Brain microvascular endothelial cell (primary cell): ENCODE data around the gene GRM4.

ENCODE experiments used
- DNase-seq: peaks from one replicate; pipeline ENCODE4 v3.0.0-alpha.2; 2020
- H3K27ac ChIP-seq: fragments of 250-450 bp; sonication (Bioruptor Pico); 2 replicates; pipeline ENCODE4 v1.5.1; 2020; ENCODE audit warnings: mild to moderate bottlenecking, moderate library complexity
- H3K27me3 ChIP-seq: fragments of 250-450 bp; sonication (Bioruptor Pico); replicated peaks from 2 replicates; pipeline ENCODE4 v1.5.1; 2020; ENCODE audit warnings: mild to moderate bottlenecking
- H3K36me3 ChIP-seq: fragments of 250-450 bp; sonication (Bioruptor Pico); replicated peaks from 2 replicates; pipeline ENCODE4 v1.5.1; 2020; ENCODE audit warnings: mild to moderate bottlenecking
- H3K4me3 ChIP-seq: 2 replicates; pipeline ENCODE4 v1.5.1; 2011; ENCODE audit warnings: low read depth, mild to moderate bottlenecking, control low read depth, low read length, moderate library complexity
- in situ Hi-C: cut with HindIII; loops from 2 replicates; pipeline ENCODE4 v1.10.0; 2017; ENCODE audit warnings: low sequenced_read_pairs, low pct_ligation_motif_present
- TF ChIP-seq, protein P1 (sequence below): IDR thresholded peaks from 2 replicates; pipeline ENCODE4 v1.5.1; 2011; ENCODE audit warnings: low read depth, mild to moderate bottlenecking, moderate library complexity, low read length, control low read depth, inconsistent platforms; ENCODE audit errors: missing control alignments

The GRM4 gene

DNA sequence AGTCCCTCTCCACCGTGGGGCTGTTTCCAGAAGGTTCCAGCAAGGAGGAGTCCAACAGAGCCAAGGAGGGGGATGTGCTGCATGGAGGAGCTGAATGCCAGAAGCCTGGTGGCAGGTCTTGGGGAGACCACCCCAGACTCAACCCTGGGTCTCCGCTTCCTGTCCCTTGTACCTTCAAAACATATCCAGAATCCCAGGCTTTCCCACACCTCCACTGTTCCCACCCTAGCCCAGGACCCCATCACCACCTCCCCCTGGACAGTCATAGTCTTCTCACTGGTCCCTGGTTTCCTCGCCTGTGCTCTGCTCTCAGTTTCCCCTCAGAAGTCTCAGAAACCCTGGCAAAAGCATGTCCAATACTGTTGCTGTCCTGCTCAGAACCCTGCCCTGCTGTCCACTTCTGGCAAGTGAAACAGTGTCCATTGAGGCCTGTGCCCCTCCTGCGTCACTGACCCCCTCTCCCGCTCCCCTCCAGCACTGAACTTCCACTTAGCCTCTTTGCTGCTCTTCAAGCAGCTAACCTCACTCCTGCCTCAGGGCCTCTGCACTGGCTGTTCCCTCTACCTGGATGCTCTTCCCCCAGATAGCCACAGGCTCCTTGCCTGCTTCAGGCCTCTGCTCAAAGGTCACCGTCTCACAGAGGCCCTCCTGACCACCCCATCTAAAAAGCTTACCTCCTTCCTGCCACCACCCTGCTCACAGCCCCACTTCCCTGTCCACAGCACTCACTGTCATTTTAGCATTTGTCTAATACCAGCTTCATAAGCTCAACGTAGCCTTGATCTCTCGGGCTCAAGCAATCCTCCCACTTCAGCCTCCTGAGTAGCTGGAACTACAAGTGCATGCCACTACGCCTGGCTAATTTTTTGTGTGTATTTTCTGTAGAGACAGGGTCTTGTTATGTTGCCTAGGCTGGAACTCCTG, 169.2 kb downstream of the GRM4 start:
- H3K27ac ChIP-seq, result no peak overlapping the region
- no peaks in the 10 kb centered on the region for H3K36me3 ChIP-seq
- in situ Hi-C loops, result no loop called here
- H3K27me3 ChIP-seq, result peaks cover 38% of the 10 kb centered on the region
- no peak overlapping the region for H3K4me3 ChIP-seq
- TF ChIP-seq, protein P1, sequence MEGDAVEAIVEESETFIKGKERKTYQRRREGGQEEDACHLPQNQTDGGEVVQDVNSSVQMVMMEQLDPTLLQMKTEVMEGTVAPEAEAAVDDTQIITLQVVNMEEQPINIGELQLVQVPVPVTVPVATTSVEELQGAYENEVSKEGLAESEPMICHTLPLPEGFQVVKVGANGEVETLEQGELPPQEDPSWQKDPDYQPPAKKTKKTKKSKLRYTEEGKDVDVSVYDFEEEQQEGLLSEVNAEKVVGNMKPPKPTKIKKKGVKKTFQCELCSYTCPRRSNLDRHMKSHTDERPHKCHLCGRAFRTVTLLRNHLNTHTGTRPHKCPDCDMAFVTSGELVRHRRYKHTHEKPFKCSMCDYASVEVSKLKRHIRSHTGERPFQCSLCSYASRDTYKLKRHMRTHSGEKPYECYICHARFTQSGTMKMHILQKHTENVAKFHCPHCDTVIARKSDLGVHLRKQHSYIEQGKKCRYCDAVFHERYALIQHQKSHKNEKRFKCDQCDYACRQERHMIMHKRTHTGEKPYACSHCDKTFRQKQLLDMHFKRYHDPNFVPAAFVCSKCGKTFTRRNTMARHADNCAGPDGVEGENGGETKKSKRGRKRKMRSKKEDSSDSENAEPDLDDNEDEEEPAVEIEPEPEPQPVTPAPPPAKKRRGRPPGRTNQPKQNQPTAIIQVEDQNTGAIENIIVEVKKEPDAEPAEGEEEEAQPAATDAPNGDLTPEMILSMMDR, result no peak
- no peak for DNase-seq

DNA sequence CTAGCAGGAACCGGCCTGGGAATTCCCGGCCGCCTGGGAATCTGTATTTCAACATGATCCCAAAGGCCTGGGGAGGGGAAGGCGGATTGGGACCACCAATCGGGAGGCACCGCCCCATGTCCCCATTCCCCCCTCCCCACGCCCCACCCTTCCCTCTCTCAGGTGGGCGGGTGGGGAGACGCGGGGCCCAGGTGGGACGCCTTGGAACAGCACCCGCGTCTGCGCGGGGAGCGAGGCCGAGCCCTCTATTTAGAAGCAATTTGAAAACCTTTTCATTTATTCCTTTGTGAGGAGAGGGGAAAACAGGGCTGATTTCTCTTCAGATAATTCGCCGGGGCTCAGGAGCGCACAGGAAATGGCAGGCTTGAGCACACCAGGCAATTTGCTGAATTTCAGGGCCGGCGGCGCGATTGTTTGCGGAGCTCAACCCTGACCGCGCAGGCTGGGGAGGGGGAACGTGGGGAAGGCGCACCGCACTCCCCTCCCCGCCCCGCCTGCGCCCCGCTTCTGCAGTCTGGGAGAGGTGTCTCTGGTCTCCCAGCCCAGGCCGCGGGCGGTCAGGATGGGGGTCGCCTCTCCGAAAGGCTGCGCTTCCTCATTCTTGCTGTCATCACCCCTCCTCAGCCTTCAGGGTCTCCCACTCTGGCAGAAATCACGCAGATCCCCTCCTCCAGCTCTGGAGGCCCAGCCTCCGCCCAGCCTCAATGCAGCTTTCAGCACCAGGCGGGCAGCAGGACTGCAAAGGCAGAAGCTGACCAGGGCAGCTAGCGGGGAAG, 170.0 kb downstream of the GRM4 start:
- H3K36me3 ChIP-seq, result no peaks in the 10 kb centered on the region
- no peak for DNase-seq
- in situ Hi-C loops, result no loop called here
- no peak overlapping the region for H3K27ac ChIP-seq
- H3K4me3 ChIP-seq, result no peak overlapping the region
- TF ChIP-seq, protein P1, result no peak
- H3K27me3 ChIP-seq, result peaks cover 41% of the 10 kb centered on the region

DNA sequence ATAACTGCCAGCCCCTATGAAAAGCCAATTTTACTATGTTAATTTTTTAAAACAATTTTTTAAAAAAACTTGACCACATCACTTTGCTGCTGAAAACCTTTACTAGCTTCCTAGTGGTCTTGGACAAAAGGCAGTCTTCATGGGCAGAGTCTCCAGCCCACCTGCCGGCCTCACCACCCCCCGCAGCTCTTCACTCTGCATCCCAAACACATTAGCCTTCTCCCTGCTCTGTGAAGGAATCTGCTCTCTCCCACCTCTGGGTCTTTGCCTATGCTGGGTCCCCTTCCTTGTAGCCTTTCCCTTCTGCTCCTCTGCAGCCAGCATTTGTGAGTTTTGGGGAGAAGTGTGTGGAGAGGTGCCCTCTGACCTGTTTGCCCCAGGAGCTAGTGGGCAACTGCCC, 171.4 kb downstream of the GRM4 start:
- TF ChIP-seq, protein P1, result no peak
- Histone ChIP-seq H3K27ac (no peak overlapping the region), H3K4me3 (no peak overlapping the region), H3K27me3 (peaks cover 41% of the 10 kb centered on the region), H3K36me3 (no peaks in the 10 kb centered on the region)
- DNase-seq, result no peak
- in situ Hi-C loops, result no loop called here

DNA sequence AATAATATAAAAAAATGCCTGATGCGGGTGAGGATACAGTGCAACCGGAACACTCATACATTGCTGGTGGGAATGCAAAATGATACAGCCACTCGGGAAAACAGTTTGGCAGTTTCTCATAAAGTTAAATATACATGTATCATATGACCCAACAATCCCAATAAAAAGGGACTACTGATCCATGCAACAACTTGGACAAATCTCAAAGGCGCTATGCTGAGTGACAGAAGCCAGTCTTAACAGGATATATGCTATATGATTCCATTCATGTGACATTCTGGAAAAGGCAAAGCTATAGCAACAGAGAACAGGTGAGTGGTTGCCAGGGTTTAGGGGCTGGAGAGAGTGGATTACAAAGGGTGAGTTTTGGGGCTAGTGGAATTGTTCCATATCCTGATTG, 171.9 kb downstream of the GRM4 start:
- no peak for DNase-seq
- TF ChIP-seq, protein P1, result no peak
- Histone ChIP-seq H3K4me3 (no peak overlapping the region), H3K27me3 (peaks cover 41% of the 10 kb centered on the region), H3K27ac (no peak overlapping the region), H3K36me3 (no peaks in the 10 kb centered on the region)
- in situ Hi-C loops, result no loop called here

DNA sequence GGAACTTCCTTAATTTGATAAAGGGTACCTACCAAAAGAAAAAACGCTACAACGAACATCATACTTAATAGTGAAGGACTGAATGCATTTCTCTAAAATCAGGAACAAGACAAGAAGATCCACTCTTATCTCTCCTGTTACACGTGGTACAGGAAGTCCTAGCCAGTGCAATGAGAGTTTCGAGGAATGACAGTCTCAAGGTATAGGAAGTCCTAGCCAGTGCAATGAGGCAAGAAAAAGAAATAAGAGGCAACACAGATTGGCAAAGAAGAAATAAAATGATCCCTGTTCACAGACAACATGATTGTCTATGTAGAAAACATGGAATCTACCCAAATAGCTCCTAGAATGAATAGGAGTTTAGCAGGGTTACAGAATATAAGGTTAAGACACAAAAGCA, 174.3 kb downstream of the GRM4 start:
- H3K36me3 ChIP-seq, result no peaks in the 10 kb centered on the region
- H3K27ac ChIP-seq, result no peak overlapping the region
- TF ChIP-seq, protein P1, result no peak
- no peak for DNase-seq
- in situ Hi-C loops, result no loop called here
- H3K27me3 ChIP-seq, result peaks cover 34% of the 10 kb centered on the region
- no peak overlapping the region for H3K4me3 ChIP-seq
